SU-DHL-6 (cell line): ENCODE measurements around the gene SMIM21.

Source experiments
- EZH2phosphoT487 ChIP-seq: fragments of 200-600 bp; sonication (generic), shearing (Covaris generic); conservative IDR thresholded peaks from 2 replicates; pipeline ENCODE4 v1.6.1; 2018; ENCODE audit warnings: mild to moderate bottlenecking, antibody characterized with exemption, low read length, moderate library complexity, mixed read lengths
- TF ChIP-seq, protein P1 (sequence below): fragments of 200-600 bp; sonication (generic); IDR thresholded peaks from one replicate; pipeline ENCODE4 v1.5.1; 2017; ENCODE audit warnings: antibody characterized with exemption, mild to moderate bottlenecking, low read length, moderate library complexity; ENCODE audit not compliant: insufficient read depth, poor library complexity, severe bottlenecking

GRCh38 chr18:75363446-75364225 lies 63.9 kb downstream of the SMIM21 start:
- no peak for TF ChIP-seq EZH2phosphoT487
- TF ChIP-seq, protein P1, sequence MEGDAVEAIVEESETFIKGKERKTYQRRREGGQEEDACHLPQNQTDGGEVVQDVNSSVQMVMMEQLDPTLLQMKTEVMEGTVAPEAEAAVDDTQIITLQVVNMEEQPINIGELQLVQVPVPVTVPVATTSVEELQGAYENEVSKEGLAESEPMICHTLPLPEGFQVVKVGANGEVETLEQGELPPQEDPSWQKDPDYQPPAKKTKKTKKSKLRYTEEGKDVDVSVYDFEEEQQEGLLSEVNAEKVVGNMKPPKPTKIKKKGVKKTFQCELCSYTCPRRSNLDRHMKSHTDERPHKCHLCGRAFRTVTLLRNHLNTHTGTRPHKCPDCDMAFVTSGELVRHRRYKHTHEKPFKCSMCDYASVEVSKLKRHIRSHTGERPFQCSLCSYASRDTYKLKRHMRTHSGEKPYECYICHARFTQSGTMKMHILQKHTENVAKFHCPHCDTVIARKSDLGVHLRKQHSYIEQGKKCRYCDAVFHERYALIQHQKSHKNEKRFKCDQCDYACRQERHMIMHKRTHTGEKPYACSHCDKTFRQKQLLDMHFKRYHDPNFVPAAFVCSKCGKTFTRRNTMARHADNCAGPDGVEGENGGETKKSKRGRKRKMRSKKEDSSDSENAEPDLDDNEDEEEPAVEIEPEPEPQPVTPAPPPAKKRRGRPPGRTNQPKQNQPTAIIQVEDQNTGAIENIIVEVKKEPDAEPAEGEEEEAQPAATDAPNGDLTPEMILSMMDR: no peak
